HG02798 (cell line): Measurements from ENCODE around the gene GTPBP3.

Source experiments
- ATAC-seq: cut with Tn5 transposase; IDR thresholded peaks from one replicate; pipeline ENCODE4 v1.9.1; 2021; ENCODE audit warnings: mild to moderate bottlenecking; ENCODE audit not compliant: unreplicated experiment, poor library complexity

The GTPBP3 gene

DNA sequence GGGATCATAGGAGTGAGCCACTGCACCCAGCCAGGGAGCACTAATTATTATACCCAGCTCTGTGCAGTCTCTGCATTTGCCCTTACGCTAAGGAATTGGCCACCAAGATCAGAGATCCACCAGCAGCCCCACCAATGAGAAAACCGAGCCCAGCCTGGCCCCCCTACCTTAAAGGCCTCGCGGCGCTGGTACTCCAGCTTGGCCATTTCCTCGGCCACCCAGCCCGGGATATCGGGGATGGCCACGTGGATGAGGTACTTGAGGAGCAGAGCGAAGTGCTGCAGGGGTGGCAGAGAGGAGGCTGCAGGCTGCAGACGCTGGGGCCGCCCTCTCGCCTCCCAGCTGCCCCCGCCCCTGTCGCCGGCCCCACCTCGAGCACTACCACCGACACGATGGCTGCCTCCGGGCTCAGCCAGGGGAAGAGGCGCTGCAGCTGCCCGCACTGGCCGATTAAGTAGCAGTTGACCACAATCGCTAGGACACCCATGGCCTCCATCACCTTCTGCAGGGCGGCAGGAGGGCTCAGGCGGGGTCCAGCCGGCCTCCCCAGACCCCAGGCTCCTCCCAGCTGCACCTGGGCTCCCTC, 10.2 kb upstream of the GTPBP3 start:
- ATAC-seq = no peak

DNA sequence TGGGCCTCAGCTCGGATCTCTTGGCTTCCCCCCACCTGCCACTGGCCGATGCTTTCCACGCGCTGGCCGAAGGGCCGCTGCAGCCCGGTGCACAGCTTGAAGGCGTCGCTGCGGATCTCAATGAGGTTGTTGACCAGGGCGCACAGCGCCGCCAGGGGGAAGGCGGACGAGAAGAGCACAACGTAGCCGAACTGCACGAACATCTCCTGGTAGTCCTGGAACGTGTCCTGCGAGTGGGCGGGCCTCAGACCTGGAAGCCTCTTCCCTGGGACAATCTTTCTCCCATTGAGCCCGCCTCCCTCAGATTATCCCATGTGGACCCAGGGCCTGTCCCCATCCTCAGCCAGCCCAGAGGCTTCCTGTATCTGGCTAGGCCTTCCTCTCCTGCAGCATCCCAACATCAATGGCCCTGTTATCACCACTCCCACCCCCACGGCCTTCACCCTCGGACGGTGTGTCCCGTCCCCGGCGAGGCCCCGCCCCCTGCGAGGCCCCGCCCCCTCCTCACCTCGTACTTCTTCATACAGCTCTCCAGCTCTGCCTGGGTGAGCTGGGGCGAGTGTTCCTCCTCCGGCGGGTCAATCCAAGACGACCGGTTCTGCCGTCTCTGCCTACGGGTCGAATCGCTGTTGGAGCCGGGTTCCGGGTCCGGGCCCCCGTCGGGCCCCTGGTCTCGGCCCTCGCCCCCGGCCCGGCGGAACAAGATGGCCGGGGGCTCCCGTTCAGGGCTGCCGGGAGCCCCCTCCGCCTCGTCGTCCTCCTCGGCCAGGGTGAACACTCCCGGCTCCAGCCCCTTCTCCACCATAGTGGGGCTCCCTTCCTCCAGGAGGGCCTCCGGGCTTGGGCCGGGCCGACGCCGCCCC, 9.5 kb upstream of the GTPBP3 start:
- no peak for ATAC-seq

DNA sequence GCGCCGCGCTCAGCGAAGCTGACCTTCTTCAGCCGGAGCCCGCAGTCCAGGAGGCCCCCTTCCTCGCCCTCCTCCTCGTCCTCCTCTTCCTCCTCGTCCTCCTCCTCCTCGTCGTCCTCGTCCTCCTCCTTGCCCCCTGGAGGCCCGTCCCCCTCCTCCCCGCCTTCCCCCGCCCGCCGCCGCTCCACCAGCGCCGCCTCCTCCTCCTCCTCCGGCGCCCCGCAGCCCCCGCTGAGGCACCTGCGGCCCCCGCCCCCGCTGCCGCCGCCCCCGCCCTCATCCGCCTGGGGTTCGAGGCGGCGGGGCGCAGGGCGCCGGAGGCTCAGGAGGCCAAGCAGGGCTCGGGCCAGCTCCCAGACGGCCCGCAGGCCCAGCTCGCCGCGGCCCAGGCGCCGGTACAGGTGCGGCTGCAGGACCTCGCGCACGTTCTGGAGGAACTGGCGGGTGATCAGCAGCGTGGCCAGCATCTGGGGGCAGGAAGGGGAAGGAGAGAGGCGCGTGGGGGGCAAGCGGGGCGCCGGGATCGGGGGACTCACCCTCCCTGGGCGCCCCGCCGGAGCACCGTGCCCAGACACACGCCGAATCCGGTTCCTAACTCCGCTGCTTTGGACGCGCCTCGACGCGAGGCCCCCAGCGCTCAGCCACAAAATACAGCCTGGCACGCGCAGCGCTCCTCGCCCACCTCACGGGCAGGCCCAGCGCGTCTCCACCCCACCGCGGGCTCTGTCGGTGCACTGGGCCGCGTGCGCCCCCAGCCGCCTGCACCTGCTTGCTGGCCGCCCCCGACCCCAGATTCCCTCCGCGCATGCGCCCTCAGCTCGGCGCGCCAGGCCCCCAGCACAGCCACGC, 8.6 kb upstream of the GTPBP3 start:
- no peak for ATAC-seq

DNA sequence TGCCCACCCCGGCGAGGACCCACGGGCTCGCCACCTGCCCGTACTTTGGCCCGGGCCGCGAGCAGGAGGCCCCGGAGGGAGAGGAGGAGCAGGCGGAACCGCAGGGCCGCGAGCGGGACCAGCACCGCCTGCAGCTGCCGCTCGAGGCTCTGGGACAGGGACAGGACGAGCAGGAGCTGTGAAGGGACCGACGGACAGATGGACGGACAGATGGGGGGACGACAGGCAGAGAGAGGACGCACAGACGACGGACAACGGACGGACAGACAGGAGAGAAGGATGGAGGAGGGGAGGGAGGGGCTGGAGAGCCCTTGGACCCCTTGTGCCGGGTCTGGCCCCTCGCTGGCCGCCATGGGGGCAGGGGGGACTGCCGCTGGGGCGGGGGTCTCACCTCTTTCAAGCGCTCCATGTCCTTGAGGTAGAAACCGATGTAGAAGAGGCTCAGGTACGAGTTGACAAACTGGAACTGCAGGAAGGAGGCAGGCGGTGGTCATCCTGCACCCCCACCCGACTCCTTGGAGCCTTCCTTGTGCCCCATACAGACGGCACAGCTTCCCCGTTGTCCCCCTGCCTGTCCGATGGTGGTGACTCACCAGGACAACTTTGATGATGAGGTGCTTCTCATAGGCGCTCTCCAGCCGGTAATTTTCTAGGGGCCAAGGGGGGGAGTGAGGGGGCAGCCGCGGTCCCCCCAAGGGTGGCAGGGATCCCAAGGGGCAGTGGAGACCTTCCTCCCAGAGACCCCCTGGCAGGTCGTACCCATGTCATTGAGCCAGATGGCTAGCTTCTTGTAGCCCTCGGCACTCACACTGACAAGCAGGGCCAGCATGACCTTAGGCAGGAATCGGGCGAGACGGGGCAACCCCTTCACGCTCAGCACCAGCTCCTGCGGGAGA, 7.7 kb upstream of the GTPBP3 start:
- no peak for ATAC-seq

DNA sequence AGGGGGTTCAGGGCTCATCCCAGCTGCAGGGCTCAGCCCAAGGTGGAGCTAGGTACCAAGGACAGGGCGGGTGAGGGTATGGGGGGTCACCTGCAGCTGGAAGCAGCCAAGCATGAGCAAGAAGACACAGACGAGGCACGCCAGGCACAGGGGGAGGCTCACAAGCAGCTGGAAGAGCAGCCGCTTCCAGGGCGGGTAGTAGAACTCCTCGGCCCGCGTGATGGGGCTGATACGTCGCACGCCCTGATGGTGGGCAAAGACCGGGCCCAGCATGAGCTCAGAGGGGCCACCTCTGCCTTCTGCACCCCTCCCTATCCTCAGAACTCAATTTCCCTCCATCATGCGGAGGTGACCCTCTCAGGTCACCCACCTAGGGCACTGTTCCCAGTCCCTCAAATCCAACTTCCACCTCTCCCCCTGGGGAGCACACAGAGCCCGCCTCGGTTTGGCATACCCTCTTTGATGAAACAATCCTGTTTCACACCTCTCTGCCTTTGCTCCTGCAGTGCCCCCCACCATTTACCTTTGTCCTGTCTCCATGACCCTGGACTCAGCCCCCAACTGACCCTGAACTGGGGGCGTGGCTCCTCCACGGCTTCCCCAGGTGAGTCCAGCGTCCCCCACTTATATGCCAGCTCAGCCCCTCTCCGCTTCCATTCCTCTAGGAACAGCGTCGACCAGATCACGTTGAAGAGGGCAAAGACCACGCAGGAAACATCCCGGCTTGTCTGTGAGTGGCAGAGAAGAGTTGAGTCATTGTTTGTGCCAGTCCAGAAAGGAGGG, 6.9 kb upstream of the GTPBP3 start:
- no peak for ATAC-seq

DNA sequence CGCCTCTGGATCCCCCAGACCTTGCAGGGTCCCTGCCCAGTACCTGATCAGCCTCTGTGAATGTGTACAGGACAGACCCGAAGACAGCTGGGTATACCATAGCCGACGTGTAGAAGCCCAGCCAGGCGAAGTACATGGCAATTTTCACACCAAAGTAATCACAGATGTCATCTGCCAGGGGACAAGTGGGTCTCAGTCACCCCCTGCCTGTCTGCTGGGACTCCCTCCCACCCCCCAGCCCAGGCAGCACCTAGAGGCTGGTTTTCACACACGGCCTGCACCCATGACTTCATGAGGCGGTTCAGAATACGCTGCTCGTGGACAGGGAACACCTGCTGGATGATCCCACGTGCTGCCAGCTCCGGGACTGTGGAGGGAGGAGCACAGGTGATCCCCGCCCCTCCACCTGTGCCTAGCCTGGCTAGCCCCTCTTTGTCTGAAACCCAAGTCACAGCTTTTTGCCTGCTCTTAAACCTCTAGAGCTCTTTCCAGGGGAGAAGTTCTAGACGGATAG, 6.3 kb upstream of the GTPBP3 start:
- no peak for ATAC-seq

DNA sequence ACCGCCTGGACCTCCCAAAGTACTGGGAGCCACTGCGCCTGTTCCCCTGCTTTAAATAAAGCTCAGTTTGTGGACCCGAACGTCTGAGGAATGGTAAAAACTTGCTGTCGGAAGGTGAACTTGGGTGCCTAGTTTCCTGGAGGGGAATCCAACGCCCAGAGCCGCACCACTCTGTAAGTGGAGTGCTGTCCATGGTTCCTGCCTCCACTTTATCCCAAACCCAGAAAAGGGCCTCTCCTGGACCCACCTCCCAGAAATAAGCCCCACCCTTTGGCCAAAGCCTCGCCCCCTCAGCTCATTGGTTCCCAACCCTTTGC, 5.0 kb upstream of the GTPBP3 start:
- no peak for ATAC-seq

DNA sequence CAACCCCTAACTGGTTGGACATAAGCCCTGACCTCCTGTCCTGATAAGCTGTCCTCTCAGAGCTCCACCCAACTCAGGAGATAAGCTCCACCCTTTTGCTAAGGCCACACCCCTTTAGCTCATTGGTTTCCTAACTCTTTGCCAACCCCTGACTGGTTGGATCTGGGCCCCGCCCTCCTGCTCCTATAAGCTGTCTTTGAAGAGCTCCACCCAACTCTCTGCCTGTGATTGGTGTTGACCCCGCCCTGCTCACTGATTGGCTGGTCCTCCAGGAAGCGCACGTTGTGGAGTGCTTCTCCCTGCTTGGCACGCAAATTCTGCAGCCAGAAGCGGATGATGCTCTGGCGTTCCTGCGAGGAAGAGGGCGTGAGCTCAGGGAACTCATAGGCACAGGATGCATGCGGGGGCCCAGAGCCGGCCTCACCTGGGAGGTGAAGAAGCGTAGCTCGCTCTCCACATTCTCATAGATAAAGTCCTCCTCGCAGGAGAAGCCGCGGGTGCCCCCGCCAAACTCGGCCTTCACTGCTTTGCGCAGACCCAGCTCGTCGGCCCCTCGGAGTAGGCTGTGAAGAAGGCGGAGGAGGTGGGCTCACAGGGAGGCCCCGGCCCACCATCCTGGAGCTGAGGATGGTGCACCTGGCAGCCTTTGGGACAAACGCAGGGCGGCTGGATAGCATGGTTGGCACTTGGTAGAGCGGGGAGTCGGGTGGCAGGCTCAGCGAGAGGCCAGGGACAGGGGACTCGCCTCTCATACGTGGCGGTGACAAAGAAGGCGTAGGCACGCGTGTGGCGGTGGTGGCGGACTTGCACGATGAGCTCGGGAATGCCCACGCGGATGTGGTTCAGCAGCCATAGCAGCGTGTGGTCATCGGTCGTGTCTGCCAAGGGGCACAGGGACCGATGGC, 4.4 kb upstream of the GTPBP3 start:
- ATAC-seq = no peak

DNA sequence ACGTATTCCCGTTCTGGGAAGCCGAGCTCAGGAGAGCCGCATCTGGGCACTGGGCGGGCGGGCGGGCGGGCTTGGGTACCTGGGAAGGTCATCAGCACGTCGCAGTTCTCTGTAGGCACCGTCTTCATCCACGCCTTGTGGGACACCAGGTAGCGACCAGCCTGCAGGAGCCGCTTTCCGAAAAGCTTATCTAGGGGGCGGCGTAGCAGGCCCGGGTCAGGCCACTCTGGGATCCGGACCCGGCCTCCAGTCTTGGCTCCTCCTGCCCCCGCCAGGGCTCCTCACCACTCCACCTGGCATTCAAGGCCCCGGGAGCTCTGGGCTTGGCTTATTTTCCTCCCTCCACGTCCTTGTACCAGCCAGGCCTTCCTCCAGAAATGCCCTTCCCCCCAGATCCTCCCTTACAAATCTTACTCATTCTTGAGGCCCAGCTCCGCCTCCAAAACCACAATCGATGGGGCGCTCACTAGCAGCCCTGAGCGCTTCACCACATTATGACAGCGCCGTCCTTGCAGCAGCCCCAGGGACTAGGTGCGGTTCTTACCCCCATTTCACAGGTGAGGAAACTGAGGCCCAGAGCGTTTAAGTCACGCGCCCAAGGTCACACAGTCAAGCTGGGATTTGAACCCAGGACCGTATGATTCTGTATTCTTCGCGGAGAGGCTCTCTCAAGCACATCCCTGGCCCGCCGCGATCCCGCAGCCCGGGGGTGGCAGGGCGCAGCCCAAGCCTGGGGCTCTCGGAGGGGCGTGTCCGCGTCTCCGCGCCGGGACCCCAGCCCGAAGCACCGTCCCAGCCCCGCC, 3.5 kb upstream of the GTPBP3 start:
- no peak for ATAC-seq

DNA sequence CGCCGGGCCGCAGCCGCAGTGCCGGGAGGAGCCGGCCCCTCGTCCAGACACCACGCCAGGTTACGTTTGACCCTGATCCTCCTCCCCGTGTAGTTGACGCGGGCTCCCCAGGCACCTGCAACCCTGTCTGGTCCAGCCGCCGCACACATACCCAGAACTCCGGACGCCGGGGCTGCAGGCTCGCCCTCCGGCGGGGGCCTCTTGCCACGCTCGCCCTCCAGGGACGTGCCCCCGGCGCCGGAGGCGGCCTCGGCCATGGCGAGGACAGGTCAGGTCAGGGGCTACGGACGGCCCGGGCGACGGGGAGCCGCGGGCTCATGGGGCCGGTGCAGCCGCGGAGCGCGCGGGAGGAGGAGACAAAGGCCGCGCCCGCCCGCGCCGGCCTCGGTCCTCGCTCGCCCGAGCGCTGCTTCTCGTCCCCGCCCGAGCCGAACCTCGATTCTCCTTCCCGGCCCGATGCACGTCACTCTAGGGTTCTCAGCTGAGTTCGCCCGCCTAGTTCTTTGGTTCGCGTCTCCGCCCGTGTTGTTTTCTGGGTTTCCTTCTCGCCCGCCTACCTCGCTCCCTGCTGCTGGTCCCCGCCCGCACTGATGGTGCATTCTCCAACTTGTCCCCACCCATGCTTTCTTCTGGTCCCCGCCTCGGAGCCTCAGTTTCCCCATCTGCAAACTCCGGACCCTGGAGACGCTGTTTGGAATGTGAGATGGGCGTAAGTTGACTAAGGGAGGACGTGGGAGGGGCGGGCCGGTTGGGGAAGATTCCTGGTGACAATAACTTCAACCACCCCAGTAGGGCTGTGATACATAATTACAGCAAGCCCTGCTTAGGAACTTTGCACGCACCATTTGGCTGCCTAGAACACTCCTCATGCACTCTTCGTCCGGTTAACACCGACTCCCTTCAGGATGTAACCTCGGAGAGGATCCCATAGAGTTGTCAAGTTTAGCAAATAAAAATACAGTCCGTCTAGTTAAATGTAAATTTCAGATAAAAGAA, 2.6 kb upstream of the GTPBP3 start, which contains the start of gene ANO8:
ANO8 (minus strand) TSS at position 442 of the 996 bp plus-strand sequence; CDS start at position 257, 185 bp downstream.
- ATAC-seq = peak; percentile 58

DNA sequence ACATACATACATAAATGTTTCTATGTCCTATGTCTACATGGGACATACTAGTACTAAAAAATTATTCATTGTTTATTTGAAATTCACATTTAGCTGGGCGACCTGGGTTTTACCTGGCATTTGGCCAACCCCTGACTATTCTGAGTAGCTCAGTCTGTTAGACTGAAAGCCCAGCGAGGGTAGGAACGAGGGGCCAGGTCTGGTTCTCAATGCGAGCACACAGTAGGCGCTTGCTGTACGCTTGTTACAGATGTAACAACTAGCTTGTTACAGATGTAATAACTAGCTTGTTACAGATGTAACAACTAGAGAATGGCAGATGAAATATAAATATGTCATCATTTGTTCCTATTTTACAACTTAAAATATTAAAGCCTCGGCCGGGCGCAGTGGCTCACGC, 1.8 kb upstream of the GTPBP3 start:
- no peak for ATAC-seq

DNA sequence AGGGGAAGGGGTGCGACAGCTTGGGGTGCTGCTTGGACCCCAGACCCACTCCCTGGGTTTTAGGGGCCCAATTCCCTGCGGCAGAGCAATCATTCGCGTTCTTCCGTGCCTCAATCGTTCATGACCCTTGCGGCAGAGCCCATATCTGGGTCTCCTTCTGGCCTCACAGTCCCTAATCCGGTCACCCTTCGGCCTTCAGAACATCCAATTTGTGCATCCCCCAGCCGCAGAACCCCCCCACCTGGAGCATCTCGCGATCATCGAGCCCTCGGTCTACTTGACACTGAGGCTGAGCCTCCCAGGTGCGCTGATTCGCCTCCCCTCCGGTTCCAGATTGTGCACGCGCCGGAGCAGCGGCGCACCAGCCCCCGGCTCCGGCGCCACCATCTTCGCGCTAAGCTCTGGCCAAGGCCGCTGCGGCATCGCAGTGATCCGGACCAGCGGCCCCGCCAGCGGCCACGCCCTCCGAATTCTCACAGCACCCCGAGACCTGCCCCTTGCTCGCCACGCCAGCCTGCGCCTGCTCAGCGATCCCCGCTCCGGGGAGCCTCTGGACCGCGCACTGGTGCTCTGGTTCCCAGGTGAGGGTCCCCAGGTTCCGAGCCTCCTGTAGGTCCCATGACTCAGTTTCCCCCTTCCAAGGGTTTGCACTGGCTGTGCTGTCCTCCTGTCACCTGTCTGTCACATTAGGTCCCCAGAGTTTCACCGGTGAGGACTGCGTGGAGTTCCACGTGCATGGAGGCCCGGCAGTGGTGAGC, 501 bp downstream of the GTPBP3 start:
- ATAC-seq = no peak

DNA sequence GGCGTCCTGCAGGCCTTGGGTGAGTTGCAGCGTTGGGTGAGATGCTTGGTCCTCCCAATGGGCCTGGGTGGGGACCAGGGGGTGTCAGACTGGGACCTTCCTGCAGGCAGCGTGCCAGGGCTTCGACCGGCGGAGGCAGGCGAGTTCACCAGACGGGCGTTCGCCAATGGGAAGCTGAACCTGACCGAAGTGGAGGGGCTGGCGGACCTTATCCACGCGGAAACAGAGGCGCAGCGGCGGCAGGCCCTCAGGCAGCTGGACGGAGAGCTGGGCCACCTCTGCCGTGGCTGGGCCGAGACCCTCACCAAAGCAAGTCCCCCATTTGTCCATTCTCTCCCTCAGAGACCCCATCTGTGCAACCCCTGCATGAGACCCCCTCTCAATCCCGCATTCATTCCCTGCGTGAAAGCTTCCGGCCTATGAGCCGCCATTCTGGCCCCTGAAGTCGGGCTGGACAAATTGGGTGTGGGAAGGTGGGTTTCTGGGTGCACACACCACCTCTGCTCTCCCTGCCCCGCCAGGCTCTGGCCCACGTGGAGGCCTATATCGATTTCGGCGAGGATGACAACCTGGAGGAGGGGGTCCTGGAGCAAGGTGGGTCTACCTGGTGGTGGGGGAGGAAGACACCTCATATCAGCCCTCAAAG, 1.2 kb downstream of the GTPBP3 start:
- ATAC-seq = no peak

DNA sequence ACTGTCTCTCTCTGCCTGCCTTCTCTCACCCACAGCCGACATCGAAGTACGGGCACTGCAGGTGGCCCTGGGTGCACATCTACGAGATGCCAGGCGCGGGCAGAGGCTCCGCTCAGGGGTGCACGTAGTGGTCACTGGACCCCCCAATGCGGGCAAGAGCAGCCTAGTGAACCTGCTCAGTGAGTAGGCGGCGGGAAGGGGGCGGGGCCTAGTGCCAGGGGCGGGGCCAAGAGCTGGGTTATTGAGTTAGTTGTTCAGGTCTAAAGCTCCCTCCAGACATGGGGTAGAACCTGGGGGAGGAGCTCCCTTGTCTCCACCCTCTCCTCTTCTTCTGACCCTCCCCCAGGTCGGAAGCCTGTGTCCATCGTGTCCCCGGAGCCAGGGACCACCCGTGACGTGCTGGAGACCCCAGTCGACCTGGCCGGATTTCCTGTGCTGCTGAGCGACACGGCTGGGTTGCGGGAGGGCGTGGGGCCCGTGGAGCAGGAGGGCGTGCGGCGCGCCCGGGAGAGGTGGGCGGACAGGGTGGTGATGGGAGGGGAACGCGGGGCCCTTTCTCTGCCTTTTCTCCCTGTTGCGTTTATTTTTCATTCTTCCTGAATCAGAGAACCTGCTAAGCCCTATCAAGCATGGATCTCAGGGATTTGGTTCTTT, 1.9 kb downstream of the GTPBP3 start:
- ATAC-seq = no peak
